Smooth muscle cell (in vitro differentiated cells): ENCODE results near the gene SUMF1. TPM values are rescaled to one million over a fixed set of nuclear protein-coding genes. Genes with fewer than 3 reads are reported as not detected.

Source experiments
- DNase-seq: peaks from one replicate; lab custom pipeline; 2025; ENCODE audit not compliant: unreplicated experiment; lab: John Stamatoyannopoulos, UW
- H2AFZ ChIP-seq: fragments of 200-600 bp; sonication (generic); 2 replicates; pipeline ENCODE4 v1.6.0; 2016; ENCODE audit warnings: antibody characterized with exemption, low read depth, mild to moderate bottlenecking
- H3F3A ChIP-seq: fragments of 200-600 bp; sonication (generic); 2 replicates; pipeline ENCODE4 v1.6.0; 2017; ENCODE audit warnings: antibody characterized with exemption, low read depth
- H3K27ac ChIP-seq: fragments of 200-600 bp; sonication (generic); 2 replicates; pipeline ENCODE4 v1.5.1; 2016; ENCODE audit warnings: low read depth, mild to moderate bottlenecking
- H3K27me3 ChIP-seq: fragments of 200-600 bp; sonication (generic); 2 replicates; pipeline ENCODE4 v1.6.1; 2016; ENCODE audit warnings: low read depth, mild to moderate bottlenecking
- H3K36me3 ChIP-seq: fragments of 200-600 bp; sonication (generic); 2 replicates; pipeline ENCODE4 v1.5.1; 2016; ENCODE audit warnings: low read depth
- H3K4me1 ChIP-seq: fragments of 200-600 bp; sonication (generic); 2 replicates; pipeline ENCODE4 v1.5.1; 2016; ENCODE audit warnings: low read depth
- H3K4me2 ChIP-seq: fragments of 200-600 bp; sonication (generic); 2 replicates; pipeline ENCODE4 v1.6.0; 2016; ENCODE audit warnings: mild to moderate bottlenecking
- H3K4me3 ChIP-seq: fragments of 200-600 bp; sonication (generic); 2 replicates; pipeline ENCODE4 v1.5.1; 2016; ENCODE audit warnings: mild to moderate bottlenecking
- H3K79me2 ChIP-seq: fragments of 200-600 bp; sonication (generic); 2 replicates; pipeline ENCODE4 v1.6.0; 2016; ENCODE audit warnings: low read depth, mild to moderate bottlenecking
- H3K9ac ChIP-seq: fragments of 200-600 bp; sonication (generic); 2 replicates; pipeline ENCODE4 v1.6.0; 2016; ENCODE audit warnings: low read depth
- H3K9me3 ChIP-seq: fragments of 200-600 bp; sonication (generic); replicated peaks from 2 replicates; pipeline ENCODE4 v1.5.1; 2016; ENCODE audit warnings: low read depth
- H4K20me1 ChIP-seq: fragments of 200-600 bp; sonication (generic); 2 replicates; pipeline ENCODE4 v1.6.0; 2016; ENCODE audit warnings: low read depth
- CTCF ChIP-seq: fragments of 200-600 bp; sonication (generic); IDR thresholded peaks from 2 replicates; pipeline ENCODE4 v1.5.1; 2017; ENCODE audit warnings: borderline replicate concordance, mild to moderate bottlenecking, antibody characterized with exemption; ENCODE audit not compliant: insufficient read depth, poor library complexity, severe bottlenecking
- WGBS: methylation state at CpG from one replicate; pipeline ENCODE4 v1.1.7; 2016; ENCODE audit warnings: low lambda C conversion rate; 5-methylcytosine and 5-hydroxymethylcytosine counted together
- polyA plus RNA-seq: library from polyadenylated mRNA; unstranded; fragments of >200 nt; fragmentation: Nextera tagmentation; extraction: Ambion mirVana; gene quantifications from 2 replicates; pipeline ENCODE4 v1.2.1, GENCODE V29; 2016
- total RNA-seq: library from RNA; depleted of rRNA; stranded (reverse); fragments of >200 nt; gene quantifications from 2 replicates; pipeline ENCODE4 v1.2.3, GENCODE V29; 2014

SUMF1 gene
- total and polyA plus RNA-seq, 2 experiments from 2014 or later, result 28.3 to 29.5 TPM

- Histone ChIP-seq H3K4me1 (peaks cover 10% of the 10 kb centered on the region), H3K36me3 (no peaks in the 10 kb centered on the region), H3F3A (peaks cover 4% of the 10 kb centered on the region), H3K79me2 (no peaks in the 10 kb centered on the region), H2AFZ (no peak overlapping the region), H3K9ac (no peak overlapping the region), H3K4me3 (peak overlapping the region; percentile 88), H3K4me2 (peak overlapping the region; percentile 94), H3K27me3 (peaks cover 5% of the 10 kb centered on the region), H3K27ac (no peak overlapping the region), H3K9me3 (no peaks in the 10 kb centered on the region), H4K20me1 (no peaks in the 10 kb centered on the region)
- no peak for DNase-seq
- WGBS, result 19% methylated on average over 28 of the region's 28 CpGs
- no peak for TF ChIP-seq CTCF
Measured at GRCh38 chr3:4493941-4494894, 27.1 kb upstream of the SUMF1 start.

DNA sequence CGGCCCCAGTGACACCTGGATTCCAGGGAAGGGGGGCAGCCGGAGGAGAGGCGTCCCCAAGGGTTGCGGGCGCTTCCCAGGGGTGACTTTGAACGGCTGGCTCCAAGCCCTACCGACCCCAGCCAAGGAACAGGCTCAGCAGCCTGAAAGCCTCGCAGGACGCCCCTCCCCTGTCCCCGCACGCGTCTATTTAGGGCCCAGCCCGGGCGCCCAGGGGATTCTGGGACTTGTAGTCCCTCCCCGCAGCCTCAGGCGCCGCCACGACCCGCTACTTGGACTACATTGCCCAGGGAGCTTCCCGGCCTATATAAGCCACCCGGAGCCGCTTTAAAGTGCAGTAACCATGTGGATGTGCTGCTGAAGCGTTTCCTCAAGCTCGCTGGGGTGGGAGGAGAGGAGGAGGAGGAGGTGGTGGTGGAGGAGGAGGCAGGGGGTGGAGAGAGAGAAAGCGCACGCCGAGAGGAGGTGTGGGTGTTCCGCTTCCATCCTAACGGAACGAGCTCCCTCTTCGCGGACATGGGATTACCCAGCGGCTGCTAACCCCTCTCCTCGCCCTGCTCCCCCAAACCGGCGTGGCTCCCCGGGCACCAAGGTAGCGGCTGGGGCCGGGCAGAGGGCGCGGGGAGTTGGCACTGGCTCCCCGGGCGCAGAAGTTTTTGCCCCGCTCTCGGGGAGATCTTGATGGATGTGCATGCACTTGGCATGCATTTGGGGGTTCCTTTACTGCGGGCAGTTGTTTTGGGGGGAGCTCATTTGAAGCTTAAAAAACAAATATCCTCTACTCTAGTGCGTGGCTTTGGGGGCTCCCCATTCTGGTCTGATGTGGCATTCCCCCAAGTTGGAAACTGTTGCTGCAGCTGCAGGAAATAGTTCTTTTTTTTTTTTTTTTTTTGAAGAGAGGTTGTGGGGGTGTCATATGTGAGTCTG lies 26.2 kb upstream of the SUMF1 start, which contains the start of gene ITPR1:
Gene ITPR1 (plus strand): TSS at position 335 of the 927 bp plus-strand sequence. CDS start 23,144 bp downstream, outside the sequence.
- Histone ChIP-seq H3K27me3 (peaks cover 5% of the 10 kb centered on the region), H3K4me2 (peak within 1 kb of the TSS; percentile 94), H2AFZ (peak within 1 kb of the TSS; percentile 92), H3K4me3 (peak within 1 kb of the TSS; percentile 88), H4K20me1 (no peaks in the 10 kb centered on the region), H3K9me3 (no peaks in the 10 kb centered on the region), H3F3A (peaks cover 4% of the 10 kb centered on the region), H3K79me2 (no peaks in the 10 kb centered on the region), H3K36me3 (no peaks in the 10 kb centered on the region), H3K4me1 (peaks cover 10% of the 10 kb centered on the region), H3K9ac (peak within 1 kb of the TSS; percentile 82), H3K27ac (peak within 1 kb of the TSS; percentile 37)
- peak; percentile 88 for DNase-seq
- WGBS, result 2% methylated on average over 41 of the region's 47 CpGs
- TF ChIP-seq CTCF, result no peak

GRCh38 chr3:4492208-4493013 lies 25.3 kb upstream of the SUMF1 start:
- Histone ChIP-seq H3K4me3 (peak overlapping the region; percentile 88), H3K27ac (peak overlapping the region; percentile 37), H4K20me1 (no peaks in the 10 kb centered on the region), H3K4me2 (peak overlapping the region; percentile 94), H3K4me1 (peaks cover 10% of the 10 kb centered on the region), H3K9me3 (no peaks in the 10 kb centered on the region), H3F3A (peaks cover 4% of the 10 kb centered on the region), H3K79me2 (no peaks in the 10 kb centered on the region), H3K9ac (peak overlapping the region; percentile 82), H3K27me3 (peaks cover 5% of the 10 kb centered on the region), H2AFZ (peak overlapping the region; percentile 92), H3K36me3 (no peaks in the 10 kb centered on the region)
- WGBS, result under 1% methylated on average over 43 of the region's 43 CpGs
- TF ChIP-seq CTCF, result no peak
- peak; percentile 56 for DNase-seq
